ENCODE data around the gene TENM4.

- TF ChIP-seq PRRX2 (CRISPR knock-in tag; IDR thresholded peaks at IDR 0.05) (no peak), CTCF (IDR thresholded peaks at IDR 0.05) (no peak), IRF2 (CRISPR knock-in tag; IDR thresholded peaks at IDR 0.05; ENCODE audit: borderline replicate concordance, low read depth) (no peak), SP1 (CRISPR knock-in tag; conservative IDR thresholded peaks at IDR 0.05) (no peak), TP53 (CRISPR knock-in tag; IDR thresholded peaks at IDR 0.05) (no peak), USF1 (CRISPR knock-in tag; IDR thresholded peaks at IDR 0.05) (no peak), NFE2L1 (CRISPR knock-in tag; IDR thresholded peaks at IDR 0.05) (no peak), STAT6 (CRISPR knock-in tag; conservative IDR thresholded peaks at IDR 0.05; ENCODE audit: low read depth) (no peak)
Measured at GRCh38 chr11:79434283-79434682, 6.5 kb downstream of the TENM4 start.

Data from WTC11 (cell line).